Measurements from ENCODE around the gene PAPSS2.

DNA sequence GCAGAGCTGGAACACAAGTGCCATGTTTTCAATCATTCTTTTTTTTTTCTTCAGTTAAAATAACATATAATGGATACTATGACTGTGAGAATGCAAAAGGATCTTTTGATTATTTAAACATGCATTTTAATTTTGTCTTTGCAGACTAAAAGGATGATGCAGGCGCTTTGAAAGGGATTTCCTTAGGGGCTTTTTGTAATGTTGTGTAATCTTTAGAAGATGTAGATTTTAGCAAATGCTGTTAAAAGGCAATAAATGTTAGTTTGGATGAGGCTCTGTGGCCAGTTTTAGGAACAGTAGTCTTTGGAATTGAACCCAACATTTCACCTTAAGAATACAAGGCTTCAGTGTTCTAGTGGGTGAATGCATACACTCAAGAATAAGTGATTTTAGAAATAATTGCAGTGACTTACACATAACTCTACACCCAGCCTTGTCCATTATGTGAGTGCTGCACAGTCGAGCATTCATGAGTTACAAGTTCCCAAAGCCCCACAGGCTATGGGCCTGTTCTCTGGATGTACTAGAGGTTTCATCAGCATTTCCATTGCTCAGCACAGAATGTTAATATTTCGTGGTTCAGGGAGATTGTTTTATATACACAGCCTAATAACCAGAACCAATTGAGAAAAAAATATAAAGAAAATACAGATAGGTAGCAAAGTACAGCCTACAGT is 11.6 kb downstream of the PAPSS2 start:
- TF ChIP-seq, protein P1, sequence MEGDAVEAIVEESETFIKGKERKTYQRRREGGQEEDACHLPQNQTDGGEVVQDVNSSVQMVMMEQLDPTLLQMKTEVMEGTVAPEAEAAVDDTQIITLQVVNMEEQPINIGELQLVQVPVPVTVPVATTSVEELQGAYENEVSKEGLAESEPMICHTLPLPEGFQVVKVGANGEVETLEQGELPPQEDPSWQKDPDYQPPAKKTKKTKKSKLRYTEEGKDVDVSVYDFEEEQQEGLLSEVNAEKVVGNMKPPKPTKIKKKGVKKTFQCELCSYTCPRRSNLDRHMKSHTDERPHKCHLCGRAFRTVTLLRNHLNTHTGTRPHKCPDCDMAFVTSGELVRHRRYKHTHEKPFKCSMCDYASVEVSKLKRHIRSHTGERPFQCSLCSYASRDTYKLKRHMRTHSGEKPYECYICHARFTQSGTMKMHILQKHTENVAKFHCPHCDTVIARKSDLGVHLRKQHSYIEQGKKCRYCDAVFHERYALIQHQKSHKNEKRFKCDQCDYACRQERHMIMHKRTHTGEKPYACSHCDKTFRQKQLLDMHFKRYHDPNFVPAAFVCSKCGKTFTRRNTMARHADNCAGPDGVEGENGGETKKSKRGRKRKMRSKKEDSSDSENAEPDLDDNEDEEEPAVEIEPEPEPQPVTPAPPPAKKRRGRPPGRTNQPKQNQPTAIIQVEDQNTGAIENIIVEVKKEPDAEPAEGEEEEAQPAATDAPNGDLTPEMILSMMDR (IDR thresholded peaks at IDR 0.05), result no peak
- TF ChIP-seq EP300 (IDR thresholded peaks at IDR 0.05) (no peak), POLR2A (IDR thresholded peaks at IDR 0.05) (no peak), POLR2AphosphoS5 (IDR thresholded peaks at IDR 0.05) (no peak)
